GM20431 (cell line): ENCODE data around the gene PLEKHG5.
"Not testable (repeated sequence)": the region's sequence is repeated elsewhere in the genome, so short reads cannot be mapped to it uniquely, and the experiment has no call there.

Experiments used
- in situ Hi-C: fragments of 300-500 bp; cut with MseI, MboI; formaldehyde crosslinking; loops from one replicate; pipeline ENCODE4 v1.15.0; 2020; ENCODE audit warnings: low sequenced_read_pairs; ENCODE audit not compliant: unreplicated experiment

PLEKHG5 gene

DNA sequence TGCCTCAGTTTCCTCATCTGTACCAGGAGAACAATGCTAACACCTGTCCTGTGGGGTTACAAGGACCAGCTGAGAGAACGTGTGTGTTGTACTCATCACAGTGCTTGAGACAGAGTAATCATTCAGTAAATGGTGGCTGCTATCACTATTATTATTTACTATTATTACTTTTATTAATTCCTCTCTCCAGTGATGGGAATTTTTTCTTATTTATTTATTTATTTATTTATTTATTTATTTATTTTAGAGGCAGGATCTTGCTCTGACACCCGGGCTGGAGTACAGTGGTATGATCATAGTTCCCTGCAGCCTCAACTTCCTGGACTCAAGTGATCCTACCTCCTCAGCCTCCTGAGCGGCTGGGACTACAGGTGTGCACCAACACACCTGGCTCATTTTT, 55.2 kb downstream of the PLEKHG5 start:
- in situ Hi-C loops = not testable (repeated sequence)

DNA sequence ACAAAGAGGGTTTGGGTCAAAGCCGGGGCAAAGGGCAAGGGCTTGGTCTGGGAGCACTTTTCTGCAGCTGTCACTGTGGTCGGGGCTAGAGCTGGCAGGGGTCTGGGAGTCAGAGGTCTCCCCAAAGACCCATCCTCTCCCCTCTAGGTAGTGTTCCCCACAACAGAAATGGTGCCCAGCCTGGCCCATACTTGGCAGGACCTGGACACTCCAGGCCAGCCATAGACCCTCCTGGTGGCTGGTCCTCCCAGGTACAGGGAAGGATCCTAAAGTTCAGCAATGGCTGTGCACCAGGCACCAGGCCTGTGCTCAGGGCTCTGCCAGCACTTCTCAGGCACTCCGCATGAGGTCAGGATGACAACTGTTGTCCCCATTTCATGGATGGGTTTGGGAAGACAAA, 55.9 kb downstream of the PLEKHG5 start:
- in situ Hi-C loops = no loop called here

DNA sequence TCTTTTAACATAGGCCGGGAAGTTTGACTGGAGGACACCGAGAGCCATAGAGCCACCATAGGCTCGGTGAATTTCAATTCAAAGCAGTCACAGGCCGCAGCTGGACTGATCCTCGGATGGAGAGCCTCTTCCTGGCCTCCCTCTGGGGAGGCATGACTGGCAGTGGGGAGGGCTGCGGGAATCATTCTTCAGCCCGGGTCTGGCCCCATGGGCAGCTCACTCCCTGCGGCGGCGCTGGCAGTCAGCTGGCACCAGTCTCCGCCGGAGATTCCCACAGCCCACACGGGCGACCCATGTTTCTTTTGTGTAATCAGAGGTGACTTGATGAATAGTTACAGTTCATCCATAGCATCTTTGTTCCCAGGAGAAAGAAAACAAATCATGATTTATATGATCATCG, 56.3 kb downstream of the PLEKHG5 start:
- in situ Hi-C loops = no loop called here

DNA sequence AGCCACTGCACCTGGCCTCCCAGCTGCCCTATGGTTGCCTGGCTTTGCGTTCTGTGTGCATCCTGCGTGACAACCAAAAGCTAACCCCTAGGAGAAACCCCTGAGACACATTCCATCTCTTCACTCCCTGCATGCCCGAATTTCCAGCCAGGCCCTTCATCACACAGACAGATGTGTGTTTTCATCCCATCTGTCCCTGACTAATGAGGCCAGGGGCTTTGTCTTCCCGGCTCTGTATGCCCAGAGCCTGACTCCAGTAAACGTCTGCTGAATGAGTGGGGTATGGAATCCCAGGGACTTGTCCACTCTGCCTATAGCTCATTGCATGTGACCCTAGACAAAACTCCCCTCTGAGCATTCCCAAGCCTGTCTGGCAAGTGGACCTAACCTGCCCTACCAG, 57.3 kb downstream of the PLEKHG5 start:
- in situ Hi-C loops = no loop called here

DNA sequence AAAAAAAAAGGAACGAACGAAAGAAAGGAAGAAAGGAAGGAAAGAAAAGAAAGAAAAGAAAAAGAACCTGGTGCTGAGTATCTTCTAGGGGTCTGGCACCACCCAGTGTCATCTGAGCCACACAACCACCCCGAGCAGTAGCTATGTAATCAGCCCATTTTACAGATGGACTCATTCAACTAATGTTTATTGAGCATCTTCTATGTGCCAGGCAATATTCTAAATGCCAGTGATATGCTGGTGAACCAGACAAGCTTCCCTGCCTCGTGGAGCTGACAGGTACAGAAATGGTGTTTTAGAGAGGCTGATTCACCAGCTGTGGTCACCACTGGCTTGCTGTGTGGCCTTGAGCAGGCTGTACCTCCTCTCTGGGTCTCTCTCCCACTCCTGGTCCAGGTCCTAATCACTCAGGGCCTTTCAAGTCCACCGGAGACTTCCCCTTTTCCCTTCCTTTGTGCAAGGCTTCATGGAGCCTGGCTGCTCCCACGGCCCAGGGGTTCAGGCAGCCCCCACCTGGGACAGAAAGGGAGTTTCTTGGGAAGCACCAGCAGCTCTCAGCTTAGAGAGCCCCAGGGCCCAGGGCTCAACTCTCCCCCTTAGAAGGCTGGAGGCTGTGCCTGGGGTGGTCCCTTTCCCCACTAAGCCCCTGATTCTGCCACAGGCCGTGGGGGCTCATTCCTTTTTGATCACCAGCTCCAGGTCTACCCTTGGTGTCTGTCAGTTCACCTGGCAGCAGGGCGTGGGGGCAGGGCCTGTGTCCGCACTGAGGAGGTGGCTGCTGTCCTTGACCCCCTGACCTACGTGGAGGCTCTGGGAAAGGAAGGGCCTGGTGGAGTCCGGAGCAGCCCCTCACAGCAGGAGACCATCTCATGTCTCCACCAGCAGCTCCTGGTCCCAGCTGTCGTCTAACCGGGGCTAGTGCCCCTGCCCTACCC, 59.6 kb downstream of the PLEKHG5 start:
- in situ Hi-C loops = not testable (repeated sequence)

DNA sequence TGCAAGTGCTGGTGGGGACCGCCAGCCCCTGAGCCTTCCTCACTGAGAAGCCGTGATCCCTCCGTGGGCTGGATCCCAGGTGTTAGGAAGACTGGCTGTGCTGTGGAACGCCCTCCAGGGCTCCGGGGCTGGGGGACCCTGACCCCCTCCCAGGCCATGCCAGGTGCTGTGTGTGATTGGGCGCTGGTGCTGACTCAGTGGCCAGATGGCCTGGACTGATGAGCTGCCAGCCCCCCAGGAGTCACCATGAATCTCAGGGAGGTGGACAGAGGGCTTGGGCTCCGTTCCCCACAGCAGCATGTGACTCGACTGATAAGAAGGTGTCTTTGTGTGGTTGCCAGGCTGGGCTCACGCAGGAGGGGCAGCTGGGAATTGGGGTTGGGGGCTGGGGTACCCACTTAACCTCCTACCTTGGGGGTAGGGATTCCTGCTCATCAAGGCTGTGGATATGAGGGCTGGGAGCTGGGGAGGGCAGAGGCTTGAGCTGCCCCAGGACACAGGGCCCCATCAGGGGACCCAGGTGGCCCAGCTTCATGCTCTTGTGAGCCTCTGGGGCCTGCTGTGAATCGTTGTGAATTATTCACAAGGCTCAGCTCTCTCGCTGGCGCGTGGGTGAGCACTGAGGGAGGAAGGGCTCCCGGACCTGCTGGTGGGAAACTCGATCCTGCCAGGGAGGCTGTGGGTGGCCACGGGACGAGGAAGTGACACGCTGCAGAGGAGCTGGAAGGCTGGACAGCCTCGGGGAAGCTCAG, 61.6 kb downstream of the PLEKHG5 start:
- in situ Hi-C loops = not testable (repeated sequence)

DNA sequence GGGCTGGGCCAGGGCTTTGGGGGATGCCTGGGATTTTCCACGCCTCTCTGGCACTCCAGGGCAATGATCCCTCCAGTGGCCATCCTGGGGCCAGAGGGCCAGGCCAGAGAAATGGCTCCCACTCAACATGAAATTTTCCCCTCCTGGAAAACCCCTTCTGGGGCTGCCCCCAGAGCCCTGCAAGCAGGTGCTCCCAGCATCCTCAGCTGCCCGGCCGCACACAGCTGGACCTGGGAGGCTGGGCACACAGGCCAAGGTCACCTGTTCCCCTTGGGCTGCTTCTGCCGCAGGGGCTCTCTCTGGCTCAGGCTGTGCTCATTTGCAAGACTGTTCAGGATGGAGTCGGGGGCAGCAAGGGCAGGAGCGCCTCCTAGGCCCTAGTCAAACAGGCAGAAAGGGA, 63.0 kb downstream of the PLEKHG5 start:
- in situ Hi-C loops = not testable (repeated sequence)

DNA sequence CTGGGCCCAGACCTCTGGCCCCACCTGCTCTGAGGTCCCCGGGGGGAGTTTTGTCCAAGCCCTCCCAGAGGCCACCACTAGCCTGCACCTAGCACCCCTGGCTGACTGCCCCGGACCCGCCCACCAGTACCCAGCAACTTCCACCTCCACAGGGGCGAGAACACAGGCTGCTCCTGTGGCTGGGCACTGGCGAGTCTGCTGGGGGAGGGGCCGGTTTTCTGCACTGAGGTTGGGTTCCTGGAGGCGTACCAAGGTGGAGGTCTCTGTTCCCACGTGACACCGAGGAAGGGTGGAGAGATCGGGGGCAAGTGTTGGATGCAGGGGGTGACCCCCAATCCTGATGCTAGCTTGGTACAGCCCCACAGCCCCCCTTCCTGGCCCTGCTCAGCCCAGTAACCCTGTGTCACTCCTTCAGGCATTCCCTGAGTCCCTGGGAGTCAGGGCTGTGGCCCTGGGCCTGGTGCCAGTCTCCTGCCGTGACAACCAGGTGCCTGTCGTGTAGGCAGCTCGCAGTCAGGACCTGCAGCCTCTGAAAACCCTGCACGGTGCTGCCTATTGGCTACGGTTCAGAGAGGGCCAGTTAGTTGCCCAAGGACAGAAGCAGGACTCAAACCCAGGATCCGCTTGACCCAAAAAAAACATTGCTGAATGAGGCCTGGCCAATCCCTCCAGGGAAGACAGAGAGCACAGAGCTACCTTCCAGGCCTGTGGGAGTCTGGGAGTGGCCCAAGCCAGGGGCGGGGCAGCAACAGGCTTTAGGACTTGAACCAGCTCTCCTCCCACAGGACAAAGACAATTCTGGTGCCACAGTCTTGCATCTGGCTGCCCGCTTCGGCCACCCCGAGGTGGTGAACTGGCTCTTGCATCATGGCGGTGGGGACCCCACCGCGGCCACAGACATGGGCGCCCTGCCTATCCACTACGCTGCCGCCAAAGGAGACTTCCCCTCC, 63.8 kb downstream of the PLEKHG5 start:
- in situ Hi-C loops = no loop called here

DNA sequence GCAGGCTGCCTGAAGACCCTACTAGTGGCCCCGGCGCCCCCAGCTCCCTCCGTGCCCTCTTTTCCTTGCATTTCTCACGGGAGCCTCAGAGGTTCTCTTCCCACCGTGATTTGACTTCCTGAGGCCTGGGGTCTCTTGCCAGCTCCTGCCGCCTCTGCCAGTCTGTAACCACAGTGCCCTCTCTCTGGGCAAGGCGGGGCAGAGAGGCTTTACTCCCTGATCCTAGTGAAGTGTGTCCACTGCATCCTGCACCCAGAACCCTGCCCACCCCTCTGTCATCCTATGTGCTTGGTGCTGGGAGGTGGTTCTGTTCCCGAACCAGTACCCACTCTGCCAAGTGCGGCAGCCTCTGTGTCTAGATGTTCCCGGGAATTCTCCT, 64.5 kb downstream of the PLEKHG5 start:
- in situ Hi-C loops = no loop called here

DNA sequence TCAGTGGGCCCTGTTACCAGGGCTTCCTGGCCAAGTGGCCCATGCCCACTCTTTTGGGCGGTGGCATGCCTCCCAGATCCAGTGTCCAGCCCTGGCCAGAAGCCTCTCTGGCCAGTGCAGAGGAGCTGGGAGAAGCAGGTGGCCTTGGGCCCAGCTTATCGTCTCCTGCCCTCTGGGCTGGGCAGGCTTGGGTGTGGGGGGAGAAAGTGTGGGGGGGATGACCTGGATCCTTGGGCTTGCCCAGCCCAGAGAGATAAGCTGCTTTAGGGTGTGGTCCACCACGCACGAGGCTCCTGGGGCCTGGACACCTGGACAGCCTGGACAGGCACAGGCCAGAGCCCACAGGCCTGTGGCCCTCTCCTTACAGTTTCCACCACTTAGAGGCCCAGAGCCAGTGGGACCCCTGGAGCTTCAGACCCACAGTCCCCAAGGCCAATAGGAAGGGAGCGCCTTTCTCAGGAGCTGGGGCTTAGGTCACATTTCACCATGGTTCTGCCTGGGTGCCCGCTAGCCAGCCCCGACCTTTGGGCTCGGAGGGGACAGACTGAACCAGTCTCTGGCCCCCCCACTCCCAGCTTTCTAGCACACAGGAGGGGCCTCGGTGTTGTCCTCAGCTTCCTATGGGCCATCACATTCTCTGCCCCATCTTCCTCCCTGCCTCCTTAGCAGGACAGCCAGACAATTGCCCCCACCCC, 65.0 kb downstream of the PLEKHG5 start:
- in situ Hi-C loops = no loop called here

DNA sequence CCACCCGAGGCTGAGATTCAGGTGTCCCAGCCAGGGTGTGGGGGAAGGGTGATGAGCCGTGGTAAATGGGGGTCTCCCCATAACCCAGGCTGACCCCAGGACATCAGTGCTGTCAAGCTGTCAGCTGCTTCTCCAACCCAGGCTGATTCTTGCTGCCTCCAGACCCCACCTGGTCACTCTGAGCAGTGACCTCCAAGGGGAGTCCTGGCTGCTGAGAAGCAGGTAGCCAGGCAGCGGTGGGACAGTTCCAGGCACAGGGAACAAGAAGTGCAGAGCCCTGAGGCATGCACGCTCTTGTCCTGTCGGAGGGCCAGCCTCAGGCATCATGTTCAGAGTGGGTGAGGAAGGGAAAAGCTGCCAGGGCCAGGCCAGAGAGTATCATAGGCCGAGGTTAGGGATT, 65.8 kb downstream of the PLEKHG5 start:
- in situ Hi-C loops = no loop called here

DNA sequence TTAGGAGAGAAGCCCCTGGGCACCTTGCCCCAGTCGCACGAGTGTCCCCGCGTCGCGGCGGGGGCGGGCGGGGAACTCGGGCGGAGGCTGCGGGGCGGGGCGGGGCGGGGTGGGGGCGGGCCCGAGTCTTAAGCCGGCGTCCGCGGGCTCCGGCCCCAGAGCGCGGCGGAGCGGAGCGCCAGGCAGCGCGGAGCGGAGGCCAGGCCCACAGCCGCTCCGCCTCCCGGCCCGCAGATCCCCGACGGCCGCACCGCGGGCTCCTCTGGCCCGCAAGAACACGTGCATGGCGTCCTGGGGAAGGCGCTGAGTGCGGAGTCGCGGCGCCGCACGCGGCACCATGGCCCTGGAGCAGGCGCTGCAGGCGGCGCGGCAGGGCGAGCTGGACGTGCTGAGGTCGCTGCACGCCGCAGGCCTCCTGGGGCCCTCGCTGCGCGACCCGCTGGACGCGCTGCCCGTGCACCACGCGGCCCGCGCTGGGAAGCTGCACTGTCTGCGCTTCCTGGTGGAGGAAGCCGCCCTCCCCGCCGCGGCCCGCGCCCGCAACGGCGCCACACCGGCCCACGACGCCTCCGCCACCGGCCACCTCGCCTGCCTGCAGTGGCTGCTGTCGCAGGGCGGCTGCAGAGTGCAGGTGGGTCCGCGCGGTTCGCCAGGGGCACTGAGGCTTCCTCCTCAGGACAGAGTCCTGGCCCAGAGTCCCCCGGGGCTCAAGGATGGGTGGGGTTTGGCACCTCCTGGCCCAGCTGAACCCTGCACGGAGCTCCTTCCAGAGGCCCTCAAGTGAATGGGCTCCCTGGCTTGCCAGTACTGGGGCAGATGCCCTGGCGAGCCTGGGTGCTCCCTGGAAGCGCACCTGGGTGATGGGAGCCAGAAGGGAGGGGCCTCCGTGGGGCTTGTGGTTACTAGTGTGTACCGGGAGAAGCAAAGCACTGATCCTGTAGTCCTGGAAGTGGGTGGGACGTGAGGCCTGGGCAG, 66.6 kb downstream of the PLEKHG5 start, which contains the start of gene ESPN:
ESPN (plus strand) TSS at position 158 of the 975 bp plus-strand sequence; CDS start at position 338, 180 bp downstream.
- in situ Hi-C loops = loop anchor here (25.0 kb wide), 1 partner anchor 163 kb away; the partner anchor contains the start of gene GPR153

DNA sequence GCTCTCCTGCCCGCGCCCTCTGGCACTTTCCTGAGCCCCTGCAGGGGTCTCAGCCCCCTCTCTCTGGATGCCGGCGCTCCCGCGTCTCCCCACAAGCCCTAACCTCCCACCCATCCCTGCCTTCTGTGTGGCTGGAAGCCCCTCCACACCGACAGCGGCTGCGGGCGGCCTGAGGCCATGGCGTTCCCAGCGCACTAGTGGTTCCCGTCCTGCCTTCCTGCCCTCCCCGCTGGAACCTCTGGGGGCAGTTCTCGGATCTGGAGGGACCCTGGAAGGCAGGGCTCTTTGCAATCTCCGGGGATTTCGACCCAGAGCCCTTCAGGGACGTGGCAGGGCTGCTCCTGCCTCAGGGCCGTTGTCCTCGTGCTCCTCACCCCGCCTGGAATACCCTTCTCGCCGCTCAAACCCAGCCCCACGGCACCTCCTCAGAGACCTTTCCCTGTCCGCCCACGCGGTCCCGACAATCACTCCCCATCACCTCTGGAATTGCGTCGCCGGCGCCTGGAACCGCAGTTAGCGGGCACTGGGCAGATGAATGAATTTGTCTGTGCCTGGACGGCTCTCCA, 67.4 kb downstream of the PLEKHG5 start:
- in situ Hi-C loops = loop anchor here (25.0 kb wide), 1 partner anchor 162 kb away; the partner anchor contains the start of gene GPR153

DNA sequence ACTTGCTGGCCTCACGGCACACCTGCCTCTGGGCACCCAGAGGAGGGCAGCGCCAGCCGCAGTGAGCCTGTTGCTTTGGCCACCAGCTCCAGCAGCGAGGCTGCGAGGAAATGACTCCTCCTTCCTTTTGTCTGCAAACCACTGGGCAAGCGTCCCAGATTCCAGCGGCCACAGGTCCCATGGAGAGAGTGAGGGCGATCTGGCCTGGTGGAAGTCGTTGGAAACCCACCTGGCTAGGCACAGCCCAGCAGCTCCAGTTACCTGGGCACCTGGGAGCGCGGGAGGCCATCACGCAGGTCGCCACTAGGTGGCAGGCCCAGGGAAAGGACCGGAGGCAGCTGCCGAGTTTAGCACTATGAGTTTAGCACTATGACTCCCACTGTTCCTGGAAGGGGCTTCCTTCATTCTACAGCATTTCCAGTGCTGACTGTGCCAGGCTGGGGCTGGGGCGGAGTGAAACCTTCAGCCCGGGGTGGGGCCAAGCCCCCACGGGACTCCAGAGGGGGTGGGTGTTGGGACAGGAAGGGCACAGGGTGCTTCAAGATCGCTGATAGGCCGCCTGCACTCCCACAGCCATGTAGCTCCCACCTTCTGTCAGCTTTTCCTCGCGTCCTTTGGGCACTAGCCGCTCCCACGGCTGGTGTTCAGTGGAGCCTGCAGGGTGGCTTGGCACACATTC, 68.0 kb downstream of the PLEKHG5 start:
- in situ Hi-C loops = loop anchor here (25.0 kb wide), 1 partner anchor 161 kb away; the partner anchor contains the start of gene GPR153

DNA sequence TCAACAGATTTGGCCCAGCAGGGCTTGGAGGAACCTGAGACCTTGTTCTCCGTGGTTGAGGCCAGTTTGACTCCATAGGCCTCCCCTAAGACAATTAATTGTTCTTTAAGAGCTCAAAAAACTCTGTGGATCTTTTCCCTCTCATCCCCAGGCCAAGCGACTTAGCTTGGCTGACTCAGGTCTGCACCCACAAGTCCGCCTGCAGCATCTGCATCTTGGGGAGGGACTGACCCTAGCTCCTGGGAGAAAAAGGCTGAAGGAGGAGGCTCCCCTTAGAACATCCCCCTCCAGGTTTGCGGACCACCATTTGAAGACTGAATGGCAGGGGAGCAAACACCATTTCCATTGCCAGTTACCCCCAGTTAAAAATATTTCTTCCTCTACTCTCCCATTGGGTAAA, 70.2 kb downstream of the PLEKHG5 start:
- in situ Hi-C loops = loop anchor here (25.0 kb wide), 1 partner anchor 159 kb away; the partner anchor contains the start of gene GPR153

DNA sequence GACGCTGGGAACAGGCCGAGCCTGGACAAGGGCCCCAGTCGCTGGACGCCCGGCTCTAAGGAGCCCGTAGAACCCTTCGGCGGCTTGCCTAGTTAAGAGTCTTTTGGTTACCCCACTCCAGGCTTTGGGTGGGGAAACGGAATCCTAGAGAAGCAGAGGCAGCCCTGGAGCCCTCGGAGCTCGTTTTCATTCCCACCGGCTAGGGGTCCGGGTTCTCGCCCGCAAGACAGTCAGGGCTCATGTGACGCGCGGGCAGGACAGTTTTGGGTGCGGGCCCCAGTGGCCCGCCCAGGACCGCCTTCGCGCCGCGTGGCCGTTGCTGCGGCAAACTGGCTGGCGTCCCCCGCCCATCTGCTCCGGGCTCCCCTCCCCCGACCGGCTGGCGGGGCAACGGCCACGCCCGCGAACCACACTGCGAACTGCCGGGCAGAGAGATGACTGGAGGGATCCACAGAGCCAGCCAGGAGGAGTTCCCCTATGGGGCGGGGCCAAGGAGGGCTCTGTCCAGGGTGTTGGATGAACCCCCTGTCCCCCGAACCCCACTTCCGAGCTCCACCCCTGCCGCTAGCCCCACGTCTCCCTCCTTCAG, 70.9 kb downstream of the PLEKHG5 start:
- in situ Hi-C loops = loop anchor here (25.0 kb wide), 1 partner anchor 158 kb away; the partner anchor contains the start of gene GPR153
